ENCODE data around the gene LMF1. TPM values are rescaled to one million over a fixed set of nuclear protein-coding genes. Genes with fewer than 3 reads are reported as not detected.

LMF1 gene
- total and polyA plus RNA-seq, 2 of the 8 experiments (the other 6 are each of a cell fraction or from before 2014, with no cell fraction given), result 3.5 to 9.1 TPM

- H2BK12ac ChIP-seq (ENCODE audit: low read depth, low read length), result no peak overlapping the region
- H3K23me2 ChIP-seq (ENCODE audit: low read depth, low read length), result no peaks in the 10 kb centered on the region; the same call in 1 of the 2 replicates
- H3K56ac ChIP-seq (replicated peaks; ENCODE audit: insufficient read length, low read depth, low read length), result no peak overlapping the region
- H2BK15ac ChIP-seq (ENCODE audit: low read length), result no peak overlapping the region
- H2AK5ac ChIP-seq (ENCODE audit: low read depth, low read length), result no peak overlapping the region
- FAIRE-seq (no peak), DNase-seq (ENCODE audit: low read depth in 1 of 2, low spot score in 2 of 2) (no peak)
- no peaks in the 10 kb centered on the region; a peak in 1 of 7 replicates for H3K27me3 ChIP-seq (replicated peaks in 1 of 4; ENCODE audit: control insufficient read depth in 3 of 4, extremely low read depth in 1 of 4, insufficient read depth in 3 of 4, low read length in 3 of 4)
- peaks cover 0 to 4% (median 0%) of the 10 kb centered on the region in 4 experiments; a peak in 1 of 7 replicates for H3K4me1 ChIP-seq (replicated peaks in 1 of 4; ENCODE audit: control insufficient read depth in 3 of 4, insufficient read depth in 4 of 4, low read length in 3 of 4)
- H3K79me2 ChIP-seq (ENCODE audit: control insufficient read depth in 1 of 2, insufficient read depth in 2 of 2, low read length in 2 of 2), result no peaks in the 10 kb centered on the region
- no peak overlapping the region for H2BK120ac ChIP-seq (replicated peaks; ENCODE audit: low read depth, low read length)
- H2AFZ ChIP-seq (ENCODE audit: low read length), result no peak overlapping the region
- no peak overlapping the region for H4K8ac ChIP-seq (ENCODE audit: extremely low read depth, insufficient read depth, low read length)
- H3K79me1 ChIP-seq (ENCODE audit: low read depth, low read length), result no peaks in the 10 kb centered on the region
- H3K9ac ChIP-seq (replicated peaks in 1 of 4; ENCODE audit: extremely low read depth in 1 of 4, low read depth in 3 of 4, low read length in 3 of 4), result no peak overlapping the region
- WGBS, 2 experiments (ENCODE audit: extremely low coverage in 1 of 2, insufficient coverage in 1 of 2, insufficient read length in 1 of 2, insufficient replicate concordance in 2 of 2, low coverage in 1 of 2, low lambda C conversion rate in 2 of 2, missing lambda C conversion rate in 1 of 2), result 87% methylated on average over 21 of the region's 21 CpGs; no CpG with 5 or more reads in 1 of the 2 experiments
- no peak overlapping the region for H3K27ac ChIP-seq (ENCODE audit: low read depth, low read length)
- H3K9me3 ChIP-seq (ENCODE audit: insufficient read depth in 2 of 2, low read depth in 1 of 2, low read length in 1 of 2), result peaks cover 0 to 11% of the 10 kb centered on the region in 2 experiments; a peak in 2 of 4 replicates
- H4K91ac ChIP-seq (replicated peaks; ENCODE audit: insufficient read length, low read length), result no peak overlapping the region
- CTCF ChIA-PET (ENCODE audit: partially characterized antibody), result interaction anchor here (1.0 to 1.4 kb wide), 2 partner anchors 90 to 168 kb away, joined by 3 read pairs; no protein-coding TSS in a partner anchor
- POLR2A ChIA-PET (ENCODE audit: partially characterized antibody), result no interaction called here
- H2BK20ac ChIP-seq (ENCODE audit: low read length), result no peak overlapping the region
- H3K18ac ChIP-seq (ENCODE audit: extremely low read depth, low read length), result no peak overlapping the region
- no peaks in the 10 kb centered on the region for H4K20me1 ChIP-seq (replicated peaks in 1 of 2; ENCODE audit: control insufficient read depth in 1 of 2, insufficient read depth in 2 of 2, low read length in 2 of 2)
- no peak overlapping the region for H3K14ac ChIP-seq (ENCODE audit: insufficient read length)
- no peak overlapping the region for H3K4ac ChIP-seq (replicated peaks; ENCODE audit: insufficient read length, low read depth, low read length)
- no peak overlapping the region for H3K4me3 ChIP-seq (ENCODE audit: extremely low read depth in 1 of 4, insufficient read depth in 2 of 4, low read depth in 3 of 4, low read length in 4 of 4)
- H3K23ac ChIP-seq (ENCODE audit: insufficient read length), result no peak overlapping the region
- no peak overlapping the region for H3K4me2 ChIP-seq (ENCODE audit: insufficient read depth in 1 of 2, low read depth in 2 of 2, low read length in 2 of 2)
- no peak overlapping the region for H4K5ac ChIP-seq (ENCODE audit: insufficient read length, low read depth, low read length)
- no peaks in the 10 kb centered on the region for H3K36me3 ChIP-seq (ENCODE audit: control insufficient read depth in 2 of 4, insufficient read depth in 4 of 4, low read length in 3 of 4)
- H2BK5ac ChIP-seq (ENCODE audit: low read depth, low read length), result no peak overlapping the region
- TF ChIP-seq SUZ12 (IDR thresholded peaks at IDR 0.05; ENCODE audit: low read length) (no peak), EZH2 (IDR thresholded peaks at IDR 0.05; ENCODE audit: low read depth, low read length, severe bottlenecking) (no peak), NRF1 (IDR thresholded peaks at IDR 0.05; ENCODE audit: low read depth, low read length) (no peak), SP4 (IDR thresholded peaks at IDR 0.05; ENCODE audit: low read length) (no peak), GTF2F1 (IDR thresholded peaks at IDR 0.05; ENCODE audit: borderline replicate concordance, low read depth, low read length) (no peak), RFX5 (IDR thresholded peaks at IDR 0.05; ENCODE audit: borderline replicate concordance, low read depth, low read length) (no peak), ASH2L (IDR thresholded peaks at IDR 0.05; ENCODE audit: low read length) (no peak), KDM1A (IDR thresholded peaks at IDR 0.05; ENCODE audit: borderline replicate concordance, low read length) (no peak)
- TF ChIP-seq, protein P1, sequence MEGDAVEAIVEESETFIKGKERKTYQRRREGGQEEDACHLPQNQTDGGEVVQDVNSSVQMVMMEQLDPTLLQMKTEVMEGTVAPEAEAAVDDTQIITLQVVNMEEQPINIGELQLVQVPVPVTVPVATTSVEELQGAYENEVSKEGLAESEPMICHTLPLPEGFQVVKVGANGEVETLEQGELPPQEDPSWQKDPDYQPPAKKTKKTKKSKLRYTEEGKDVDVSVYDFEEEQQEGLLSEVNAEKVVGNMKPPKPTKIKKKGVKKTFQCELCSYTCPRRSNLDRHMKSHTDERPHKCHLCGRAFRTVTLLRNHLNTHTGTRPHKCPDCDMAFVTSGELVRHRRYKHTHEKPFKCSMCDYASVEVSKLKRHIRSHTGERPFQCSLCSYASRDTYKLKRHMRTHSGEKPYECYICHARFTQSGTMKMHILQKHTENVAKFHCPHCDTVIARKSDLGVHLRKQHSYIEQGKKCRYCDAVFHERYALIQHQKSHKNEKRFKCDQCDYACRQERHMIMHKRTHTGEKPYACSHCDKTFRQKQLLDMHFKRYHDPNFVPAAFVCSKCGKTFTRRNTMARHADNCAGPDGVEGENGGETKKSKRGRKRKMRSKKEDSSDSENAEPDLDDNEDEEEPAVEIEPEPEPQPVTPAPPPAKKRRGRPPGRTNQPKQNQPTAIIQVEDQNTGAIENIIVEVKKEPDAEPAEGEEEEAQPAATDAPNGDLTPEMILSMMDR (IDR thresholded peaks at IDR 0.05; ENCODE audit: control extremely low read depth in 1 of 3, insufficient read depth in 1 of 3, low read depth in 1 of 3, low read length in 3 of 3), result no peak
Observed at GRCh38 chr16:881219-882097, 89.3 kb downstream of the LMF1 start.

Measured in H1 (cell line).